ENCODE data around the gene RPS2. TPM values are rescaled to one million over a fixed set of nuclear protein-coding genes. Genes with fewer than 3 reads are reported as not detected.
"Not testable (repeated sequence)": the region's sequence is repeated elsewhere in the genome, so short reads cannot be mapped to it uniquely, and the experiment has no call there.

RPS2 gene
- total RNA-seq, 4 donors from 2014 or later = 2,603 to 4,441 (median 3,196) TPM

- WGBS, 2 donors = 32 to 34% methylated on average over 12 to 14 of the region's 14 CpGs
- TF ChIP-seq POLR2A (IDR thresholded peaks at IDR 0.05) = no peak
- no peak for TF ChIP-seq CTCF (IDR thresholded peaks at IDR 0.05)
- no peak for DNase-seq (ENCODE audit: low spot score in 2 of 2)
- H3K4me3 ChIP-seq (ENCODE audit: low read depth, poor library complexity, severe bottlenecking) = no peak overlapping the region
- intact Hi-C loops (cut with DNase I; ENCODE audit: low total_unique reads) = no loop called here
Measured at GRCh38 chr16:1958715-1959268, 5.8 kb downstream of the RPS2 start.

GRCh38 chr16:1958143-1958491 lies 6.5 kb downstream of the RPS2 start:
- DNase-seq (ENCODE audit: low spot score in 2 of 2); intact Hi-C loops (cut with DNase I; ENCODE audit: low total_unique reads); H3K4me3 ChIP-seq (ENCODE audit: low read depth, poor library complexity, severe bottlenecking): not testable (repeated sequence)
- 81 to 93% methylated on average over 16 to 28 of the region's 30 CpGs for WGBS, 2 donors

GRCh38 chr16:1957434-1958142 lies 7.0 kb downstream of the RPS2 start:
- WGBS, 2 donors = 85 to 88% methylated on average over 18 to 20 of the region's 22 CpGs
- DNase-seq (ENCODE audit: low spot score in 2 of 2); H3K4me3 ChIP-seq (ENCODE audit: low read depth, poor library complexity, severe bottlenecking); intact Hi-C loops (cut with DNase I; ENCODE audit: low total_unique reads): not testable (repeated sequence)

- 90 to 93% methylated on average over 22 of the region's 22 CpGs for WGBS, 2 donors
- H3K4me3 ChIP-seq (ENCODE audit: low read depth, poor library complexity, severe bottlenecking) = no peak overlapping the region
- intact Hi-C loops (cut with DNase I; ENCODE audit: low total_unique reads) = no loop called here
- TF ChIP-seq POLR2A (IDR thresholded peaks at IDR 0.05) = no peak
- TF ChIP-seq CTCF (IDR thresholded peaks at IDR 0.05) = no peak
- DNase-seq (ENCODE audit: low spot score in 2 of 2) = no peak
Measured at GRCh38 chr16:1953734-1954133, 10.9 kb downstream of the RPS2 start.

- TF ChIP-seq CTCF (IDR thresholded peaks at IDR 0.05) (no peak), POLR2A (IDR thresholded peaks at IDR 0.05) (no peak)
- intact Hi-C loops (cut with DNase I; ENCODE audit: low total_unique reads) = loop anchor here (2.0 kb wide), 1 partner anchor 40 kb away; no protein-coding TSS in a partner anchor
- no peak for DNase-seq (ENCODE audit: low spot score in 2 of 2)
- 65 to 79% methylated on average over 15 to 19 of the region's 19 CpGs for WGBS, 2 donors
- no peak overlapping the region for H3K4me3 ChIP-seq (ENCODE audit: low read depth, poor library complexity, severe bottlenecking)
Measured at GRCh38 chr16:1950559-1950958, 14.1 kb downstream of the RPS2 start.

- H3K4me3 ChIP-seq (ENCODE audit: low read depth, poor library complexity, severe bottlenecking) = no peak overlapping the region
- intact Hi-C loops (cut with DNase I; ENCODE audit: low total_unique reads) = loop anchor here (2.0 kb wide), 1 partner anchor 39 kb away; no protein-coding TSS in a partner anchor
- WGBS, 2 donors = 34 to 35% methylated on average over 7 of the region's 7 CpGs
- DNase-seq (ENCODE audit: low spot score in 2 of 2) = no peak
- TF ChIP-seq CTCF (IDR thresholded peaks at IDR 0.05) (no peak), POLR2A (IDR thresholded peaks at IDR 0.05) (no peak)
Measured at GRCh38 chr16:1950047-1950446, 14.6 kb downstream of the RPS2 start.

- TF ChIP-seq POLR2A (IDR thresholded peaks at IDR 0.05) = no peak
- no peak for TF ChIP-seq CTCF (IDR thresholded peaks at IDR 0.05)
- intact Hi-C loops (cut with DNase I; ENCODE audit: low total_unique reads) = no loop called here
- WGBS, 2 donors = 75 to 81% methylated on average over 8 to 11 of the region's 11 CpGs
Measured at GRCh38 chr16:1949507-1949906, 15.1 kb downstream of the RPS2 start.

More at GRCh38 chr16:1949507-1949906, 15.1 kb downstream of the RPS2 start:
- DNase-seq (ENCODE audit: low spot score in 2 of 2) = no peak
- H3K4me3 ChIP-seq (ENCODE audit: low read depth, poor library complexity, severe bottlenecking) = no peak overlapping the region

All from lower leg skin (tissue), 4 donors.